Suprapubic skin (tissue), 4 donors: ENCODE data around the gene NLE1. TPM values are rescaled to one million over a fixed set of nuclear protein-coding genes. Genes with fewer than 3 reads are reported as not detected.

Experiments
- DNase-seq, 2 donors: peaks; one replicate each; pipeline ENCODE4 v3.0.0-alpha.2; 2019; ENCODE audit warnings: low spot score in 2 of 2
- H3K27ac ChIP-seq: fragments of 200-600 bp; sonication (generic); one replicate; pipeline ENCODE4 v1.5.1; 2019
- H3K27me3 ChIP-seq: fragments of 200-600 bp; sonication (generic); one replicate; pipeline ENCODE4 v1.5.1; 2019
- H3K36me3 ChIP-seq: fragments of 200-600 bp; sonication (generic); one replicate; pipeline ENCODE4 v1.5.1; 2019
- H3K4me1 ChIP-seq: fragments of 200-600 bp; sonication (generic); one replicate; pipeline ENCODE4 v1.5.1; 2019
- H3K4me3 ChIP-seq: fragments of 200-600 bp; sonication (generic); one replicate; pipeline ENCODE4 v1.5.1; 2019; ENCODE audit warnings: mild to moderate bottlenecking
- H3K9me3 ChIP-seq: fragments of 200-600 bp; sonication (generic); one replicate; pipeline ENCODE4 v1.5.1; 2019
- CTCF ChIP-seq, 2 donors: fragments of 200-600 bp in 1 of 2; fragments of 450-650 bp in 1 of 2; sonication (generic) in 1 of 2; IDR thresholded peaks; one replicate each; pipeline ENCODE4 v1.5.1; 2016 to 2019; ENCODE audit warnings: antibody characterized with exemption in 2 of 2, mild to moderate bottlenecking in 1 of 2, moderate library complexity in 1 of 2
- EP300 ChIP-seq: sonication (generic); formaldehyde crosslinking; IDR thresholded peaks from one replicate; pipeline ENCODE4 v1.6.1; 2017; ENCODE audit warnings: antibody characterized with exemption
- POLR2A ChIP-seq, 2 donors: fragments of 450-650 bp; IDR thresholded peaks; one replicate each; pipeline ENCODE4 v1.6.1; 2017; ENCODE audit warnings: antibody characterized with exemption in 2 of 2, mild to moderate bottlenecking in 2 of 2, moderate library complexity in 2 of 2
- POLR2AphosphoS5 ChIP-seq, 3 donors: sonication (generic); formaldehyde crosslinking; IDR thresholded peaks; one replicate each; pipeline ENCODE4 v1.6.1; 2017; ENCODE audit warnings: antibody characterized with exemption in 3 of 3
- WGBS: methylation state at CpG from one replicate; pipeline ENCODE4 v1.1.5; 2018; 5-methylcytosine and 5-hydroxymethylcytosine counted together
- total RNA-seq, 4 donors: library from RNA; depleted of rRNA; stranded (reverse); fragments of >200 nt; gene quantifications; one replicate each; pipeline ENCODE4 v1.1.0, GENCODE V29; 2016

NLE1 gene
- total RNA-seq, 4 donors from 2014 or later: 16.1 to 24.7 (median 20.1) TPM

- no peak for DNase-seq
- whole genome bisulfite sequencing: 72% methylated on average over 4 of the region's 4 CpGs
- TF ChIP-seq EP300 (no peak), POLR2A (IDR thresholded peaks at IDR 0.05) (no peak), CTCF (IDR thresholded peaks at IDR 0.05) (no peak), POLR2AphosphoS5 (IDR thresholded peaks at IDR 0.05) (no peak)
- Histone ChIP-seq H3K9me3 (no peaks in the 10 kb centered on the region), H3K36me3 (no peaks in the 10 kb centered on the region), H3K27me3 (peaks cover 9% of the 10 kb centered on the region), H3K4me3 (no peak overlapping the region), H3K27ac (no peak overlapping the region), H3K4me1 (peaks cover 5% of the 10 kb centered on the region)
These were observed 4.2 kb upstream of the NLE1 start for GRCh38 chr17:35146214-35146833.

GRCh38 chr17:35144840-35145239 lies 2.7 kb upstream of the NLE1 start:
- H3K9me3 ChIP-seq: no peaks in the 10 kb centered on the region
- 89% methylated on average over 4 of the region's 4 CpGs for WGBS

GRCh38 chr17:35142467-35142796 lies 329 bp upstream of the NLE1 start:
- DNase-seq: no peak
- Histone ChIP-seq H3K4me1 (peaks cover 15% of the 10 kb centered on the region), H3K9me3 (no peaks in the 10 kb centered on the region), H3K27me3 (no peaks in the 10 kb centered on the region), H3K4me3 (peak overlapping the region; percentile 80), H3K36me3 (peaks cover 18% of the 10 kb centered on the region), H3K27ac (no peak overlapping the region)
- TF ChIP-seq EP300: no peak
- no peak for TF ChIP-seq CTCF (IDR thresholded peaks at IDR 0.05)
- no peak for TF ChIP-seq POLR2AphosphoS5 (IDR thresholded peaks at IDR 0.05)
- TF ChIP-seq POLR2A (IDR thresholded peaks at IDR 0.05): no peak
- WGBS: 74% methylated on average over 8 of the region's 8 CpGs

More at GRCh38 chr17:35144840-35145239, 2.7 kb upstream of the NLE1 start:
- H3K36me3 ChIP-seq: no peaks in the 10 kb centered on the region
- TF ChIP-seq POLR2AphosphoS5 (IDR thresholded peaks at IDR 0.05): no peak
- no peak for TF ChIP-seq CTCF (IDR thresholded peaks at IDR 0.05)
- TF ChIP-seq EP300: no peak
- no peak for TF ChIP-seq POLR2A (IDR thresholded peaks at IDR 0.05)
- peaks cover 9% of the 10 kb centered on the region for H3K27me3 ChIP-seq
- H3K4me3 ChIP-seq: no peak overlapping the region
- H3K4me1 ChIP-seq: peaks cover 15% of the 10 kb centered on the region
- no peak for DNase-seq
- H3K27ac ChIP-seq: no peak overlapping the region

- no peak for DNase-seq
- no peaks in the 10 kb centered on the region for H3K9me3 ChIP-seq
- no peak overlapping the region for H3K4me3 ChIP-seq
- peaks cover 60% of the 10 kb centered on the region for H3K36me3 ChIP-seq
- WGBS: 98% methylated on average over 6 of the region's 6 CpGs
- H3K27me3 ChIP-seq: no peaks in the 10 kb centered on the region
- no peak for TF ChIP-seq POLR2A (IDR thresholded peaks at IDR 0.05)
- no peak for TF ChIP-seq POLR2AphosphoS5 (IDR thresholded peaks at IDR 0.05)
- TF ChIP-seq EP300: no peak
- TF ChIP-seq CTCF (IDR thresholded peaks at IDR 0.05): no peak
- no peak overlapping the region for H3K27ac ChIP-seq
- peaks cover 15% of the 10 kb centered on the region for H3K4me1 ChIP-seq
These were observed 3.9 kb downstream of the NLE1 start for GRCh38 chr17:35138218-35138617.

- Histone ChIP-seq H3K4me3 (no peak overlapping the region), H3K36me3 (peaks cover 86% of the 10 kb centered on the region), H3K27me3 (no peaks in the 10 kb centered on the region), H3K27ac (no peak overlapping the region), H3K4me1 (no peaks in the 10 kb centered on the region), H3K9me3 (no peaks in the 10 kb centered on the region)
- peak in 1 of 2 donors; percentile 75 for DNase-seq
- 71% methylated on average over 6 of the region's 6 CpGs for WGBS
- TF ChIP-seq POLR2AphosphoS5 (IDR thresholded peaks at IDR 0.05) (no peak), POLR2A (IDR thresholded peaks at IDR 0.05) (no peak), CTCF (IDR thresholded peaks at IDR 0.05) (no peak), EP300 (no peak)
These were observed 6.8 kb downstream of the NLE1 start for GRCh38 chr17:35135322-35135721.
